ENCODE results near the gene ZC3H12D.
"Not testable (repeated sequence)": the region's sequence is repeated elsewhere in the genome, so short reads cannot be mapped to it uniquely, and the experiment has no call there.

ZC3H12D gene

DNA sequence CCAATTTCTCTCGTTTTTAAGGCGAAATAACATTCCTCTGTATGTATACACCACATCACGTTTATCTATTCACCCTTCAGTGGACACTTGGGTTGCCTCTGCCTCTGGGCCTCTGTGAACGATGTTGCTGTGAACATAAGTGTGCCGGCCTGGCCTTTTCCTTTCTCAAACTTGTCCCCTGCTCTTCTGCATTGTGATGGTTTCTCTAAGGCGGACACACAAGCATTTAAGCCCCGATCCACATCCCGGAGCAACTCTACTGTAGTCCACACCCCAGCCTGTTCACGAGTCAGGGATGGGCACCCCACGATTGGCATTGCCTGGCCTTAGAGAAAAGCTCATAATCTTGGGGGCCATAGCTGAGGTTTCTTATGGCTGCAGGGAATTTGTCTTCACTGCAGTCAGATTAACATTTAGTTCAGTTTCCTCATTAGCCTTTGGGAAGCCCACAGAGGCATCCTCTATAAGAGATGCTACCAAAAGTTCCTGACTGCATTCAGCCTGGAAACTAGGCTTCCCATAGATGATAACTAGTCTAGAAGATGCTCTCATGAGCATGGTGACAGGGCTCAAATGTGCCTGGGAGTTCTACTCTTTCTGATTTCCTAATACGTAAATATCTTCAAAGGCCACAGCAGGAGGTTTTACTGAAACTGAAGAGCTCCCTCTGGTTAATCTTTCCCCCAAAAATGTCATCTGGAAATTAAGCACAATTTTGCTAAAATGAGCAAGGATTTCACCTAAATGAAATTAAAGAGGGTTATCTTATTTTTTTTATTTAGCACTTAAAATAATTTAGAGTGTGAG is 762 bp downstream of the ZC3H12D start:
- DNase-seq (ENCODE audit: low spot score): no peak

DNA sequence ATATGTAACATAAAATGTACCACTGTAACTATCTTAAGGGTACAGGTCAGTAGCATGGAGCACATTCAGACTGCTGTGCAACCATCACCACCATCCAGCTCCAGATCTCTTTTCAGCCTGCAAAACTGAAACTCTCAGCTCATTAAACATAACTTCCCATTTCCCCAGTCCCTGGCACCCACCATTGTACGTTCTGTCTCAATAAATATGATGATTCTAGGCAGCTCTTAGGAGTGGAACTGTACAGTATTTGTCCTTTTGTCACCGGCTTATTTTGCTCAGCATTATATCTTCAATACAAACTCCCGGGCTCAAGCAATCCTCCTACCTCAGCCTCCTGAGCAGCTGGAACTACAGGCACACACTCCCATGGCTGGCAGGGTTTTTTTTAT is 1.5 kb downstream of the ZC3H12D start:
- no peak for DNase-seq (ENCODE audit: low spot score)

DNA sequence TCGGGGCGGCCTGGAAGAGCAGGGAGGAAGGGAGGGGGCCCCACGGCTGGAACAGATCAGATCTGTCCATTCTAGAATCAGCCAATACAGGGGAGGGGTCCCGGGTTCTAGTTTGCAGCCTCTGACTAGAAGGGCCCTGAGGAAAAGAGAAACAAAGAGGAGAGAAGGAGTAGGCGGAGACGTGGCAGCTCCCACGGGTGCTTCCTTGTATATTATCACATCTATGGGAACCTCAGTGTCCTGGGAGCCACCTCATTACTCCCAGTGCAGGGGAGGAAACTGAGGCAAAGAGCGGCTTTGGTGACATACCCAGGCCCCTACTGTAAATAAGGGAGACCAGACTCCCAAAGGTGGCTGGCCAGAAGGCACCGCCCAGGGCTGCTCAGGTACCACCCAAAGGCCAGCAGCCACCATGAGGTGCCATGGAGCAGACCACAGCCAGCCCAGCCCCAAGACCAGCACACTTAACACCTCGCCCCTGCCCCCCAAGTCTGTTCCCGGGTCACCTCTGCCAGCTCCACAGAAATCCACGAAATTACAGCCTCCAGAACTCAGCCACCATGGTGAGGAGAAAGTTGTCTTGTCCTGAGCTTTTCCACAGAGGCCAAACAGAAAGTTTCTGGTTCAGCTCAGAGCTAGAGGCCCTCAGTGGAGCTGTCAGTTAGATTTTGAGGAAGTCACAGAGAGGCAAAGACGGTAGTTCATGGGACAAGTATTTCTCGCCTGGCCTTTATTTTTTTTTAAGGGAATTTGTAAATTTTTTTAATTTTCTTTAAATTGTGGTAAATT is 2.1 kb downstream of the ZC3H12D start:
- no peak for DNase-seq (ENCODE audit: low spot score)

DNA sequence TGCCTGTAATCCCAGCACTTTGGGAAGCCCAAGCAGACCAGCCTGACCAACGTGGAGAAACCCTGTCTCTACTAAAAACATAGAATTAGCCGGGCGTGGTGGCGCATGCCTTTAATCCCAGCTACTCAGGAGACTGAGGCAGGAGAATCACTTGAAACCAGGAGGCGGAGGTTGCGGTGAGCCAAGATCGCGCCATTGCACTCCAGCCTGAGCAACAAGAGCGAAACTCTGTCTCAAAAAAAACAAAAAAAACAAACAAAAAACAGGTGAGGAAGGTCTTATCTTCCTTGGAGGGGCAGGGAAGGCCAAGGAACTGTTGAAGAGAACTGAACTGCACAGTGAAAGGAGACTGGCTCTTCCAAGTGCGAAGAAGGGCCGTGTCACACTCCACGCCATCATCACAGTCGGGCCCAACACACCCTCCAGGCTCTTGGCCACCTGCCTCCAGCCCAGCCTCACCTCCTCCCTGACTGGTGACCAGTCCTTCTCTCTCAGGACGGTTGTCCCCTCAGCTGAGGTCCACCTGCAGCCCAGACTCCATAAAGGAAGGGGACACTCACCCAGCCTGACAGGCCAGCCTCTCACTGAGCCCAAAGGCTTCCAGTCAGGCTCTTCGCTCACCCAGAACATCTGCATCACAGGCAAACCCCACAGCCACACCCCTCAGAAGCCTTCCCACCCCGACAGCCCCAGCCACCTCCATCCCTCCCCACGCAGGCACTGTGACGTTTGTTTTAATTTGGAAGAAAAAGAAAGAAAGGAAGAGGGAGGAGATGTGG is 4.1 kb downstream of the ZC3H12D start:
- no peak for DNase-seq (ENCODE audit: low spot score)

DNA sequence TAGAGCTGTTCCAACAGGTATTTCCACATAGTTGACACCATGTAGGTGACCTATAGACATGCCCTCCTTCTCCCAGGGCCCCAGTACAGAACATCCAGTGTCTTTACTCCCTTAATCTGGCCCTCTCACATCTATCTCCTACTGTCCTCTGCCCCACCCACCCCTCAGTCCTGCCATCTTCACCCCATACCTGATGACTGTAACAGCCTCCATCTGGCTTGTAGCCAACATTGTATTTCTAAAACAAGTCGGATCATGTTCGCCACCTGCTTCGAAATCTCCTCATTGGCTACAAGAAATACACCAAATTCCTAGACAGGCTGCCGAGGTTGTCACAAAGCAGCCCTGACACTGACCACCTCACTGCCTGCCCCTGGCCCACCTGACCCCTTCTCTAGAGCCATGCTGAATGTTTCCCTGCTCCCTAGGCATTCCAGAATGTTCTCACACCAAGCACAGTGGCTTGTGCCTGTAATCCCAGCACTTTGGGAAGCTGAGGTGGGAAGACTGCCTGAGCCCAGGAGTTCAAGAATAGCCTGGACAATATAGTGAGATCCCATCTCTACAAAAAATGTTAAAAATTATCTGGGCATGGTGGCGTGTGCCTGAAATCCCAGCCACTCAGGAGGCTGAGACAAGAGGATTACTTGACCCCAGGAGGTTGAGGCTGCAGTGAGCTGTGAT is 6.0 kb downstream of the ZC3H12D start:
- DNase-seq (ENCODE audit: low spot score): no peak

DNA sequence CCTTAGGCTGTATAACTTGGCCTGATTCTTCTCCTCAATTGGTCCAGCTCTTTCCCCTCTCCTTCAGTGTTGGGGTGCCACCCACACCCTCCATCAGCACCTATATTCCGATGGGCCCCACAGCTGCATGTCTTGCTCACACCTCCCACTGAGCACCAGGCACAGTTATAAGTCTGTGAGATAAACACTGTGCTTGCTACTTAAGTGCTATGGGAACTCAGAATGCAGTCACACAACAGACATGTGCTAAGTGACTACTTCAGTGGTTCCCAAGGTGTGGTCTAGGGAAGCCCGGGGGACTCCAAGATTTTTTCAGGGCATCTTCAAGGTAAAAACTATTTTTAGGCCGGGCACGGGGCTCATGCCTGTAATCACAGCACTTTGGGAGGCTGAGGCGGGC is 7.3 kb downstream of the ZC3H12D start:
- no peak for DNase-seq (ENCODE audit: low spot score)

DNA sequence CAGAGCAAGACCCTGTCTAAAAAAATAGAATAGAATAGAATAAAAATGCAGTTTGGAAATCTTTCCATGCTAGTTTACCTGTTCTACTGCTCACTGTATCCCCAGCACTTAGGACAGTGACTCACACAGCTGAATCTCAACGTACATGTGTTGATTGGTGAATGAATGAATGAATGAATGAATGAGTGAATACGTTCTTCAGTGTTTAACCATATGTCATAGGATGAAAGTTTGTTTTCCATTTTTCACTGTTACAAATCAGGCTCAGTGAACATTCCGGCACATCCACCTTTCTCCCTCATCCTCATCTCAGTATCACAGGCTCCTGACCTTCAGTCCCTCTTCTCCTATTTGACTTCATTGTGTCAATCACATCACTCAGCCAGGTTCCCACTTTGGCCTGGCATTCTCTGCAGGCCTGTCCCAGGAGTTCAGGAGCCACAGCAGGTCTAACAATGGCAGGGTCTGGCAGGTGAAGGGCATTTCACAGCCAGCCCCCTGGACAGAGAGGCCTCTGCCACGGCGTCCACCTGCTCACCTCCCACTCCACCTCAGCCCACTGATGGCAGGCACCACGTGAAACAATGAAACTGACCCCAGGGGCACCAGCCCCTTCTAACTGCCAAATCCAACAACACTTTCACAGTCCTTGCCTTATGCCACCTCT is 7.9 kb downstream of the ZC3H12D start:
- DNase-seq (ENCODE audit: low spot score): no peak

DNA sequence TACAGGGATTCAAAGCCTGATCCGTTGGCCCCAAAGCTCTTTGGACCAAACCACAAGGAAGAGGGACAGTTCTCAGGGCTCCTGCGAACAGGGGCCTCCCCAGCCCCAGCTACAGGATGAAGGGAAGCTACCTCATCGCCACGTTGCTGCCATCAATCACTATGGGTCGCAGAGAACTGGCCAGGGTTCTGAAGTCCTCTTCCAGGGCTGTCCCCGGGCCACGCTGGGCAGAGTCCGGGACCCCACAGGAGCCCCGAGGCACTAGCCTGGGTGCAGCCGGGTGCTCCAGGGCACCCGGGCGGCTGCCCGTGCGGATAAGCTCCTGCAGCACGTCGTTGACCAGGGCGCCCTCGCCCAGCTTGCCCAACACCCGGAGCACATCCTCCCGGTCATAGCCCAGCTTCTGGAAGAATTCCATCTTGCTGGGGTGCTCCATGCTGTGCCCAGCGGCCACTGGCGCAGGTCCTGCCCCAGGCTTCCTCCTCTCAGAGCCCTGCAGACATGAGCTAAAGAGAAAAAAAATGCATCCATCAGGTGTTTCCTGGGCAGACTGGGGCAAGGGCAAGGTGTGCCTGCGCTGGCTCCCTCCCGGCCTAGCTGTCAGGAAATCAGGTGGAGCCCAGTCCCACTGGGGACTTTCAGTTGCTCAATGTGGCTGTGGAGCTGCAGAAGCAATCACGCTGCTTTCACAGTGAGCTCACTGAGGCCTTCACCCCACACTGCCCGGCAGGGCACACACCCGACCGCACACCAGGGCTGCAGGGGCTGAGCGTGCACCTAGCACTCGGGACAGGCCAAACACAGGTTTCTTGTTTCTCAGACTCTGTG is 10.5 kb downstream of the ZC3H12D start:
- DNase-seq (ENCODE audit: low spot score): no peak

DNA sequence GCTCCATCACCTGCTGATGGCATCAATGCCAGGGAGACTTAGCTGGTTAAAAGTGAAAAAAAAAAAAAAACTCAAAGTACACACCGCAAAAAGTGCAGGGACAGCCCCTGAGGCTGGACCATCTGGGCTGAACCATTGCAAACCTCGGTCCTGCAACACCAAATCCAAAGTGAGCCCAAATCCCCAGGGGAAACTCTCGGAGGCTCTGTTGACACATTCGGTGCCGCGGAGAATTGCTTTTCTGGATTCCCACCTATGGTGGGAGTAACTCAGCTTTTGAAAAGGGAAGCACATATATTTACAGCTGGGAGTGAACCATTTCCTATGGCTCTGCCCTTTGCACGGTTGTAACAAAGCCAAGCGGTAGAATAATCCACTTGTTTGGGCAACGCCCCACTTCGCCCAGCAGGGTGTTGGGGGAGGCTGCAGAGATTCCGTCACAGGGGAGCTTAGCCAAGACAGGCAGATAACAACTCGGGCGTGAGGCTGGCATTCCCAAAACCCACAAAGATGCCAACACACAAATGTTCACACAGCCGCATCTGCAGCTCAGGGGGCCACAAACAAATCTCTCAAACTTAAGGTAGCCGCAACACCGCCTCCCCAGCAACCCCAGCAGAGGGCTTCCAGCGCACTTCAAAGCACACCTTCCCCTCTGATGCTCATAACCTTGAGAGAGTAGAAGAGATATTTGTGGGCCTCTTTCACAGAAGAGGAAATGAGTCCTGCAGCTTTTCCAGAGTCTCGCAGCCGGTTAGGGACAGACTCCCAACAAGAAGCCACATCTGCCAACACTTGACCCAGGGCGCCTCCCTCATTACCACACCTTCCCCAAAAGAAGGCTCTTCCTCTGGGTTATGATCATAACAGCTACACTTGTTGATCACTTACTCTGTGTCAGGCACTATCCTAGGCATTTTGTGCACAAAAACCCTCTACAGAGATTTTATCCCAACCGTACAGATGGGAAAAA is 11.4 kb downstream of the ZC3H12D start:
- peak; percentile 77 for DNase-seq (ENCODE audit: low spot score)

DNA sequence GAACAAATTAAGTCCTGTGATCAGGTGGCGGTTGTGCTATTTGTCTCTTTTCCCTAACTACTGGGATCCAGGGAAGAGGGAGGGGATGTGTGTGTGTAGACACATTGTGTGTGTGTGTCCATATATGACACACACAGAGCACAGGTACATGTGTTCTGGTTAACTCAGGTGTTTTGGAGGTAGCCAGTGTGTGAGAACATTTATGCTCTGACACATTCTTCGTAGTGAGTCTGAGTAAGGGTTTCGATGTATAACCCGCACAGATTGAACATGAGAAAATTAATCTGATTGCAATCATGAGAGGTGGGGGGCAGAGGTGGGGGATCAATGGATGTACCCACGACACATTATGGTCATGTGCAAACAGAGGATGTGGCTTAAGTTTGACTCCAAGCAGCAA is 12.6 kb downstream of the ZC3H12D start:
- no peak for DNase-seq (ENCODE audit: low spot score)

DNA sequence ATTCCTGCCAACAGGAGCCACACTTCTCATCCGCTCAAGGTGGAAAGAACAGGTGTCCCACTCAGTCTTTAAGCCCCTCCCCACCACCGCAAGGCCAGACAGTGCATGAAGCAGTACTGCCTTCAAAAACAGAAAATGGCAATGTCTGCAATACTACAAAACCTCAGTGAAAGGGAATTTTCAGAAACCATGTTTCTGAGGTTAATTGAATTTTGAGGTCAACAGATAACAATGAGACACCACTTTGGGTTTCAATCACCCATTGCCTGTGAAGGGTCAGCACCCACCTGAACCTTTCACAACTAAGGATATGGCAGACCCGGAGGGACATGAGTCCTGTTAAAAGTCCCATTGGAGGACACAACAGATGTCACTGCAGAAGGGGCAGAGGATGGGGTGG is 13.0 kb downstream of the ZC3H12D start:
- no peak for DNase-seq (ENCODE audit: low spot score)

DNA sequence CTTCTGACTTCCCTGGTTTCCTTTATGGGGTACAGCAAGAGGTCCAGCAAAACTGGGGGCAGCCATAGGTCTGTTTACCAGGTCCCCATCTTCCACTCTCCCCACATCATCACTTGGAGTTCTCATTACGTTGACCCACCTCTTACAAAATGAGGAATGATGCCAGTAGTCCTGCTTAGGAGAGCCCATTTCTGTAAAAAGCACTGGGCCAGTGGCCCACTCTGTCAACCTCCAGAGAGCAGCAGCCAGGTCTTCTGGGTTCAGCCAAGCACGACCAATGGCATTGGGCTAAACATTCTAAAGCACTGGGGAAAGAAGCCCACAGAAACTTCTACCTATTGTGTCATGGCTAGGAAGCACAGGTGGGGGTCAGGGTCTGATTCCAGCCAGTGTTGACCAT is 13.9 kb downstream of the ZC3H12D start:
- no peak for DNase-seq (ENCODE audit: low spot score)

DNA sequence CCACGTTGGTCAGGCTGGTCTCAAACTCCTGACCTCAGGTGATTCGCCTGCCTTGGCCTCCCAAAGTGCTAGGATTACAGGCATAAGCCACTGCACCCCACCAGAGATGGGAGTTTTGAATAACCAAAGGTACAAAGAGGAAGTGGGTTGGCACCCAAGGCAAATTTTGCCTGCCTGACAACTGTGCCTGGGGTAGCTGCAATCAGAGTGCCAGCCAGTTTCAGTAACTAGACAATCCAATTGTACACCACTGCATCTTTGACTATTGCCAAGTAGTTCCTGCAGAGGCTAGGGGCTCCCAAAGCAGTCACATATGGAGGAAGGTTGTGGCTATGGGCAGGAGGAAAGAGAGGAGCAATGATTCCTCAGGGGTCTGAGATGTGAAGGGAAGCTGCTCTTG is 16.6 kb downstream of the ZC3H12D start:
- no peak for DNase-seq (ENCODE audit: low spot score)

DNA sequence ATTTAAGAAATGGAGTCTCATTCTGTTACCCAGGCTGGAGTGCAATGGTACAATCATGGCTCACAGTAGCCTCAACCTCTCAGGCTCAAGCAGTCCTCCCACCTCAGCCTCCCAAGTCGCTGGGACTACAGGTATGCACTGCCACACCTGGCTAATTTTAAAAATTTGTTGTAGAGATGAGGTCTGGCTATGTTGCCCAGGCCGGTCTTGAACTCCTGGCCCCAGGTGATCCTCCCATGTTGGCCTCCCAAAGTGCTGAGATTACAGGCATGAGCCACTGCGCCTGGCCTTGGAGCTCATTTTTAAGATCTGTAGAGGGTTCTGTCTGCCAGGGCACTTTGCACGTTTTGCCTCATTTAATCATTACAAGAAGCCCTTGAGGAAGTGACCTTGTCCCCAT is 17.5 kb downstream of the ZC3H12D start:
- no peak for DNase-seq (ENCODE audit: low spot score)

DNA sequence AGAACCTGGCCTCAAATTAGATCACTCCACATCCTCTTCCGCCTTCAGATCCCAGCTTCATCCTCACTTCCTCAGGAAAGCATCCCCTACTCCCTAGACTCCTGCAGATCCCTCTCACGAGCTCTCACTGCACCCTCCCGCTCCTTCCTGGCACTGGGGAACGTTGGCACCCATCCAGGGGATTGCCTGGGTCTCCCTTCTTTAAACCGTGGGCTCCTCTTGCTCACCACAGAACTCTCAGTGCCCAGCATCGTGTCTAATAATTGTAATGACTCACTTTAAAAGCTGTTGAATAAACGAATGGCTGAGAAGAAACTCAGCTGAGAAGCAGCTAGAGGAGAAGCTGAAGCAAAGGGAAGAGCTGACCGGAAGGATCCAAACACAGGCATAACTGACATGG is 20.4 kb downstream of the ZC3H12D start:
- DNase-seq (ENCODE audit: low spot score): no peak

DNA sequence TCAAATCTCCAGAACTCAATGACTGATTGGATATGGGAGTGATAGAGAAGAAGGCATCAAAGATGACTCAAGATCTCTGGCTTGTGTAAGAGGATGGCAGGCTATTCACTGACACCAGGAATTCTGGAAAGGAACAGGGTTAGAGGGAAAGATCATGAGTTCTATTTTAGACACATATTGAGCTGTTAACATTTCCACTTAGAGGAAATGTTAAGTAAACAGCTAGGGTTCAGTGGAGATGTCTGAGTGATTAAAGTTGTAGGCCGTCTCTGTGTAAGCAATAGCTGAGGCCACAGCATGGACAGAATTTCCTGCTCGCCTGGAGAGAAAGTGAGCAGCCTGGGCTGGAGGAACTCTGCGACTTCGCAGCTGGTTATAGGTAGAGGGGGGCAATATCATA is 21.0 kb downstream of the ZC3H12D start:
- DNase-seq (ENCODE audit: low spot score): no peak

DNA sequence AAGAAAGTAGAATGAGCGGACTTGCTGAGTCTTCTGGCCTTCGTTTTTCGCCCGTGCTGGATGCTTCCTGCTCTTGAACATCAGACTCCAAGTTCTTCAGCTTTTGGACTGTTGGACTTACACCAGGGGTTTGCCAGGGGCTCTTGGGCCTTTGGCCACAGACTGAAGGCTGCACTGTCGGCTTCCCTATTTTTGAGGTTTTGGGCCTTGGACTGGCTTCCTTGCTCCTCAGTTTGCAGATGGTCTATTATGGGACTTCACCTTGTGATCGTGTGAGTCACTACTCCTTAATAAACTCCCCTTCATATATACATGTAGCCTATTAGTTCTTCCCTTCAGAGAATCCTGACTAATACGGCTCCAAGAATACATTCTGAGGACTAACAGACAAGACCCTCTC is 22.1 kb downstream of the ZC3H12D start:
- not testable (repeated sequence) for DNase-seq (ENCODE audit: low spot score)

DNA sequence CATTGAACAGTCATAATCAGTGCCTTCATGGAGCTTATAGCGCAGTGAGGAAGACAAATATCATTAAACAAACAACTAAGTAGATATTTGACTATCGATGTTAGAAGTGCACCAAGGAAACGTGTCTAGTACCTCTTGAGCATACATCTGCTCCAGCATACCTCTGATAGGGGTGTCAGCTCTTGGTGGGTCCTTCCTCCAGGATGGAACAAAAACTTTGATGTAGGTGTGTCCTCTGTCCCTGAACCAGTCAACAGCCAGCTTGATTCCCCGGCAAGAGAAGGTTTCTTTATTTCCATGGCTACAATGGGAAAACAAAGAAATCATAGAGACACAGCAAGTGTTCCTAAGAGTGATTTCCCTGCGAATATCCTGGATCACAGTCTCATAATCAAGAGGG is 23.1 kb downstream of the ZC3H12D start:
- no peak for DNase-seq (ENCODE audit: low spot score)

DNA sequence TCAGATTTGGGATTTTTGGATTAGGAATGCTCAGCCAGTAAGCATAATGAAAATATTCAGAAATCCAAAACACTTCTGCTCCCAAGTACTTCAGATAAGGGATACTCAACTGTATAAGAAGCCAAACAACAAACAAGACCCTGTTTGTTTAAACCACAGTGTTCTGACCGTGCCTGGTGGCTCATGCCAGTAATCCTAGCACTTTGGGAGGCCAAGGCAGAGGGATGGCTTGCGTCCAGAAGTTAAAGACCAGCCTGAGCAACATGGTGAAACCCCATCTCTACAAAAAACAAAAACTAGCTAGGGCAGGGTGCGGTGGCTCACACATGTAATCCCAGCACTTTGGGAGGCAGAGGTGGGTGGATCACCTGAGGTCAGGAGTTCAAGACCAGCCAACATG is 24.6 kb downstream of the ZC3H12D start:
- not testable (repeated sequence) for DNase-seq (ENCODE audit: low spot score)

DNA sequence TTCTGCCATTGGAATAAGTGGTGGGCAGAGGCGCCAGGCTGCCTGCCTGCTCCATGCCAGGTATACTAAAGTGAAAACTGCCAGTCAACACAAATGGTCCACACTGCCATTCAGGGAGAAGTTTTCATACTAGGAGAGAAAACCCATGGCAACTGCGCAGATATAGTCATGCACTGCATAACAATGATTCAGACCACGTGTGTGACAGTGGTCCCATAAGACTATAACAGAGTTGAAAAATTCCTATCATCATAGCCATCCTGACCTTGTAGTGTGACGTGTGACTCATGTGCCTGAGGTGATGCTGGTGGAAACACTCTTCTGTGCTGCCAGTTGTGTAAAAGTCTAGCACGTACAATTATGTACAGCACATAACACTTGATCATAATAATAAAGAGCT is 25.1 kb downstream of the ZC3H12D start:
- no peak for DNase-seq (ENCODE audit: low spot score)
